ENCODE measurements around the gene ACSL5. TPM values are rescaled to one million over a fixed set of nuclear protein-coding genes. Genes with fewer than 3 reads are reported as not detected.
A peak's percentile ranks its signal among the peaks of the same experiment; 100 is the strongest.

The ACSL5 gene
- total RNA-seq (2014; rRNA removed; shearing (Covaris generic)) = 25.4 and 34.4 TPM in 2 replicates
- total RNA-seq (2022) = 23.0 and 25.3 TPM in 2 replicates
- Bru-seq, nascent RNA = percentile 68 among the genes with signal in this experiment
- percentile 67 among the genes with signal in this experiment for BruChase-seq, experiment 1, labeled RNA remaining after a 6-hour chase
- BruChase-seq, experiment 2, labeled RNA remaining after a 2-hour chase = percentile 63 among the genes with signal in this experiment
- long read RNA-seq, transcript ACSL5-203 (21 exons, 3,353 nt) = major isoform, 32 of 52 reads
- long read RNA-seq, transcript ACSL5-205 (20 exons, 3,281 nt) = minor isoform, 5 of 52 reads
- long read RNA-seq, partial matches to known transcripts = 5 of 52 reads
- long read RNA-seq, other reads (novel, unspliced or antisense) = 10 of 52 reads

- CTCF ChIA-PET (ENCODE audit: unreplicated experiment) = interaction anchor here (1.4 kb wide), 1 partner anchor 8 kb away, joined by 4 read pairs; no protein-coding TSS in a partner anchor
- POLR2A ChIA-PET = interaction anchor here (0.5 to 4.1 kb wide), 6 partner anchors 9 to 772 kb away, joined by 3 to 22 read pairs (median 8); no protein-coding TSS in a partner anchor
- Histone ChIP-seq H3K36me3 (ENCODE audit: insufficient read depth, low read length) (no peaks in the 10 kb centered on the region; the same call in 1 of the 2 replicates), H3K9me2 (ENCODE audit: insufficient read depth, low read length) (no peaks in the 10 kb centered on the region), H3K4me1 (ENCODE audit: insufficient read depth, low read length, poor library complexity, severe bottlenecking) (peaks cover 28% of the 10 kb centered on the region), H3K4me2 (ENCODE audit: low read length) (peak within 1 kb of the TSS; percentile 84), H3K9me3 (ENCODE audit: low read length) (no peaks in the 10 kb centered on the region), H3K4me3 (ENCODE audit: low read depth, low read length, poor library complexity, severe bottlenecking) (peak within 1 kb of the TSS; percentile 80), H2AFZ (ENCODE audit: low read length) (peak within 1 kb of the TSS; percentile 91), H3K27ac (ENCODE audit: low read depth, low read length, poor library complexity, severe bottlenecking) (peak within 1 kb of the TSS; percentile 51), H3K79me2 (ENCODE audit: insufficient read depth, low read depth, low read length) (peaks cover 16% of the 10 kb centered on the region; the same call in 1 of the 2 replicates), H4K20me1 (ENCODE audit: insufficient read depth, low read length) (no peaks in the 10 kb centered on the region)
- TF ChIP-seq EZH2phosphoT487 (IDR thresholded peaks at IDR 0.05; ENCODE audit: borderline replicate concordance, low read depth, low read length) (no peak), CTCF (conservative IDR thresholded peaks at IDR 0.05; ENCODE audit: low read length) (no peak)
- intact Hi-C loops (cut with micrococcal nuclease; ENCODE audit: unreplicated experiment) = no loop called here
- BruUV-seq (replicated peaks) = no TSS peak
- no peak for DNase-seq (ENCODE audit: low spot score)
These were observed at the start of gene ACSL5 for GRCh38 chr10:112373912-112374338. Gene ACSL5 (plus strand): TSS chr10:112374116. CDS start chr10:112394947, 20,831 bp downstream.

- Histone ChIP-seq H2AFZ (ENCODE audit: low read length) (no peak overlapping the region), H3K9me3 (ENCODE audit: low read length) (no peaks in the 10 kb centered on the region), H3K9me2 (ENCODE audit: insufficient read depth, low read length) (no peaks in the 10 kb centered on the region), H3K27ac (ENCODE audit: low read depth, low read length, poor library complexity, severe bottlenecking) (no peak overlapping the region), H3K79me2 (ENCODE audit: insufficient read depth, low read depth, low read length) (no peaks in the 10 kb centered on the region), H3K4me1 (ENCODE audit: insufficient read depth, low read length, poor library complexity, severe bottlenecking) (no peaks in the 10 kb centered on the region), H4K20me1 (ENCODE audit: insufficient read depth, low read length) (no peaks in the 10 kb centered on the region), H3K4me2 (ENCODE audit: low read length) (no peak overlapping the region), H3K4me3 (ENCODE audit: low read depth, low read length, poor library complexity, severe bottlenecking) (no peak overlapping the region), H3K36me3 (ENCODE audit: insufficient read depth, low read length) (no peaks in the 10 kb centered on the region)
- no peak for TF ChIP-seq EZH2phosphoT487 (IDR thresholded peaks at IDR 0.05; ENCODE audit: borderline replicate concordance, low read depth, low read length)
- TF ChIP-seq CTCF (conservative IDR thresholded peaks at IDR 0.05; ENCODE audit: low read length) = no peak
- ChIA-PET CTCF (ENCODE audit: unreplicated experiment) (no interaction called here), POLR2A (interaction anchor here (1.0 kb wide), 1 partner anchor 24 kb away, joined by 3 read pairs; no protein-coding TSS in a partner anchor)
- intact Hi-C loops (cut with micrococcal nuclease; ENCODE audit: unreplicated experiment) = no loop called here
- no TSS peak for BruUV-seq (replicated peaks)
- DNase-seq (ENCODE audit: low spot score) = no peak
These were observed 46.2 kb upstream of the ACSL5 start for GRCh38 chr10:112327678-112328077.

GRCh38 chr10:112330162-112330561 lies 43.8 kb upstream of the ACSL5 start:
- Histone ChIP-seq H3K4me3 (ENCODE audit: low read depth, low read length, poor library complexity, severe bottlenecking) (no peak overlapping the region), H3K27ac (ENCODE audit: low read depth, low read length, poor library complexity, severe bottlenecking) (no peak overlapping the region), H3K9me3 (ENCODE audit: low read length) (no peaks in the 10 kb centered on the region), H4K20me1 (ENCODE audit: insufficient read depth, low read length) (no peaks in the 10 kb centered on the region), H3K4me2 (ENCODE audit: low read length) (no peak overlapping the region), H3K9me2 (ENCODE audit: insufficient read depth, low read length) (no peaks in the 10 kb centered on the region), H2AFZ (ENCODE audit: low read length) (no peak overlapping the region), H3K4me1 (ENCODE audit: insufficient read depth, low read length, poor library complexity, severe bottlenecking) (no peaks in the 10 kb centered on the region), H3K79me2 (ENCODE audit: insufficient read depth, low read depth, low read length) (no peaks in the 10 kb centered on the region), H3K36me3 (ENCODE audit: insufficient read depth, low read length) (no peaks in the 10 kb centered on the region)
- ChIA-PET CTCF (ENCODE audit: unreplicated experiment) (no interaction called here), POLR2A (interaction anchor here (0.8 kb wide), 1 partner anchor 44 kb away, joined by 3 read pairs; no protein-coding TSS in a partner anchor)
- TF ChIP-seq CTCF (conservative IDR thresholded peaks at IDR 0.05; ENCODE audit: low read length) (no peak), EZH2phosphoT487 (IDR thresholded peaks at IDR 0.05; ENCODE audit: borderline replicate concordance, low read depth, low read length) (no peak)
- no TSS peak for BruUV-seq (replicated peaks)
- DNase-seq (ENCODE audit: low spot score) = no peak
- intact Hi-C loops (cut with micrococcal nuclease; ENCODE audit: unreplicated experiment) = no loop called here

All from OCI-LY7 (cell line).